Panc1 (cell line): ENCODE measurements around the gene RNF17. TPM values are rescaled to one million over a fixed set of nuclear protein-coding genes. Genes with fewer than 3 reads are reported as not detected.

Experiments
- ATAC-seq: fragments of 200-7000 bp; cut with Tn5 transposase; 2 replicates; pipeline ENCODE4 v1.9.1; 2020; ENCODE audit warnings: mild to moderate bottlenecking, moderate library complexity
- BruUV-seq: library from RNA; stranded (reverse); fragments of 400-500 nt; replicated peaks from 2 replicates; lab custom pipeline; 2021; lab: Mats Ljungman, UMichigan
- CTCF ChIA-PET: fragments of 300-600 bp; sonication (Branson Sonifier 250); formaldehyde crosslinking; loops from one replicate; lab custom pipeline; 2022; ENCODE audit warnings: antibody characterized with exemption; lab: Charles Lee
- POLR2A ChIA-PET: fragments of 300-600 bp; sonication (Branson Sonifier 250); formaldehyde crosslinking; loops from one replicate; lab custom pipeline; 2022; ENCODE audit warnings: antibody characterized with exemption; lab: Charles Lee
- DNase-seq: peaks from one replicate; pipeline ENCODE4 v3.0.0-alpha.2; 2010; ENCODE audit warnings: low read depth, low spot score
- H3K27ac ChIP-seq: 2 replicates; pipeline ENCODE4 v1.5.1; 2011; ENCODE audit warnings: mild to moderate bottlenecking, low read length, inconsistent platforms
- H3K27me3 ChIP-seq: fragments of 200-500 bp; sonication (Bioruptor generic); 2 replicates; pipeline ENCODE4 v1.6.0; 2014; ENCODE audit warnings: low read length, inconsistent platforms; ENCODE audit not compliant: control insufficient read depth, insufficient read depth
- H3K36me3 ChIP-seq: fragments of 200-500 bp; sonication (Bioruptor generic); 2 replicates; pipeline ENCODE4 v1.5.1; 2014; ENCODE audit warnings: inconsistent platforms, mild to moderate bottlenecking, low read length, moderate library complexity; ENCODE audit not compliant: control insufficient read depth, insufficient read depth
- H3K4me1 ChIP-seq: 2 replicates; pipeline ENCODE4 v1.5.1; 2011; ENCODE audit warnings: inconsistent platforms, mild to moderate bottlenecking, low read length, moderate library complexity; ENCODE audit not compliant: control insufficient read depth, insufficient read depth
- H3K4me3 ChIP-seq, 2 experiments: 2 replicates each; pipeline ENCODE4 v1.5.1; 2011 to 2012; ENCODE audit warnings: low read depth in 2 of 2, low read length in 2 of 2, mild to moderate bottlenecking in 2 of 2, inconsistent platforms in 1 of 2, moderate library complexity in 1 of 2
- H3K9me3 ChIP-seq: fragments of 200-500 bp; sonication (Bioruptor generic); 2 replicates; pipeline ENCODE4 v1.5.1; 2014; ENCODE audit warnings: low read depth, mild to moderate bottlenecking, inconsistent platforms, low read length, moderate library complexity; ENCODE audit not compliant: control insufficient read depth, insufficient read depth
- POLR2AphosphoS5 ChIP-seq: IDR thresholded peaks from 2 replicates; pipeline ENCODE4 v1.6.1; 2012; ENCODE audit warnings: mild to moderate bottlenecking, low read depth, low read length, moderate library complexity
- SIN3A ChIP-seq: IDR thresholded peaks from 2 replicates; pipeline ENCODE4 v1.6.1; 2012; ENCODE audit warnings: low read depth, mild to moderate bottlenecking, low read length, moderate library complexity, borderline replicate concordance; ENCODE audit not compliant: insufficient read depth
- TCF7L2 ChIP-seq: IDR thresholded peaks from 2 replicates; pipeline ENCODE4 v1.6.1; 2011; ENCODE audit warnings: mild to moderate bottlenecking, low read depth, low read length, inconsistent platforms
- in situ Hi-C: cut with HindIII; loops from 2 replicates; pipeline ENCODE4 v1.10.0; 2016; ENCODE audit warnings: low sequenced_read_pairs, low pct_unique_long_range_greater_than_20kb
- intact Hi-C: fragments of 100-400 bp; cut with micrococcal nuclease; formaldehyde crosslinking; loops from one replicate; pipeline ENCODE4 v1.10.0; 2022; ENCODE audit not compliant: unreplicated experiment
- total RNA-seq: library from RNA; stranded (reverse); gene quantifications from one replicate; pipeline ENCODE4 v1.2.1, GENCODE V29; 2021; ENCODE audit not compliant: unreplicated experiment
- TF ChIP-seq, protein P1 (sequence below): fragments of 450-650 bp; IDR thresholded peaks from 2 replicates; pipeline ENCODE4 v1.5.1; 2017; ENCODE audit warnings: mild to moderate bottlenecking
- TF ChIP-seq, protein P2 (sequence below), 2 experiments: IDR thresholded peaks; 2 replicates each; pipeline ENCODE4 v1.6.1; 2011 to 2012; ENCODE audit warnings: low read depth in 2 of 2, control low read depth in 1 of 2, low read length in 1 of 2, mild to moderate bottlenecking in 1 of 2, moderate library complexity in 1 of 2; ENCODE audit not compliant: insufficient read depth in 1 of 2

RNF17 gene
- total RNA-seq, 1 experiment from 2014 or later: not detected

DNA sequence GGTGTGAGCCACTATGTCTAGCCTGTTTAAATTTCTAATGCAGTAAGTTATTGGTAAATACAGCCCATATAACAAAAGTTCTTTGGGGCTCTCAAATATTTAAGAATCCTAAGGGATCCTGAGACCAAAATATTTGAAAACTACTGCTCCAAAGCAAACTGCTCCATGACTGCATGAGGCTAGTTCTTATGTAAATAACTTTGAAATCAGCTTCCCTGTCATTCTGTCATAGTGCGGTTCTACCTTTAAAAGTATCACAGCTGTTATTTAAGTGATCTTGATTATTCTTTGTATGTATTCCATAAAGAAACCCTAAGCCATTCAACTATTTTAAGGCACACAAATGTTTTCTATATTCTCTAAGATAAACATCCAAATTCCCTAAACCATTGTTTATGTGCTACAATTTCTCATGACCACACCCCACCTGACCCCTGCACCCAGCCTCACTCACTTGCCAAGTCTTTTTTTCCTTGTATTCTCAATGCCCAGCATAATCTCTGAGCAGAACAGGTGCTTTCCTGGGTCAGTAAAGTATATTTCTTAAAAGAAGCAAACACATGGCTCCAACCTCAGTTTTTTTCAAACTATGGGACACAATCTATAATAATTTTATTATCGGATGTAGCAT, 146.6 kb downstream of the RNF17 start:
- intact Hi-C loops (no loop called here), in situ Hi-C loops (no loop called here)
- no peaks in the 10 kb centered on the region for H3K27me3 ChIP-seq
- CTCF ChIA-PET: no interaction called here
- H3K9me3 ChIP-seq: no peaks in the 10 kb centered on the region
- no peak overlapping the region for H3K27ac ChIP-seq
- ATAC-seq (no peak), DNase-seq (no peak)
- H3K36me3 ChIP-seq: peaks cover 3% of the 10 kb centered on the region; the same call in 1 of the 2 replicates
- BruUV-seq: no TSS peak
- no peak for TF ChIP-seq SIN3A
- H3K4me3 ChIP-seq: no peak overlapping the region
- H3K4me1 ChIP-seq: no peaks in the 10 kb centered on the region
- POLR2A ChIA-PET: no interaction called here

DNA sequence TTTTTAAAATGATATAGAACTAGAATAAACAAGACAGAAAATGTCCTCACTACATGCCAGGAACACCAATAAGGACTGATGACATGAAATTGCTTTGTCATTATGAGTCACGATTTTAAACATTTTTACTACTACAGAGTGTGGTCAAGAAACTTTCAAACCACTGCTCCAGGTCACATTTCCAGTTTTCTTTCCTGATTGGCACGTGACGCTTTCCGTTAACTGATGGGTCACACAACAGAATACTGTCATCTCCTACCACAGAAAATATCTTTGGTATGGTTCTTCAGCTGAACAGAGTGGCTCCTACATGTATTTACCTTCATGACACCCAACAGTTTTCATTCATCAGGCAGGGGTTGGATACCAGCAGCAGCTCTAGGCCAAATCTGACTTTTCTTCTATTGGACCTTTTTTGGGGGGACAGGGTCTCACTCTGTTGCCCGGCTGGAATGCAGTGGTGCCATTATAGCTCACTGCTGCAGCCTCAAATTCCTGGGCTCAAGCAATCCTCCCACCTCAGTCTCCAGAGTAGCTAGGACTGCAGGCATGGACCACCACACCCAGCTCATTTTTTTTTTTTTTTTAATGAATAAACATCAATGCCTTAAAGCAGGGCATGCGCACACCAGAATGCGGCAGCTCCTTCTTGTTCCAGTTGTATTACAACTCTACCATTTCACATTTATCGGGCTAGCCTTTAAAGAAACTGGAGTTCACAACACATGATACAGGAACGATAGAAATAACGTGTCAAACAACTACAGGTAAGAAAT, 147.4 kb downstream of the RNF17 start:
- intact Hi-C loops (no loop called here), in situ Hi-C loops (no loop called here)
- CTCF ChIA-PET: no interaction called here
- Histone ChIP-seq H3K4me1 (no peaks in the 10 kb centered on the region), H3K36me3 (peaks cover 3% of the 10 kb centered on the region; the same call in 1 of the 2 replicates), H3K27ac (no peak overlapping the region), H3K4me3 (no peak overlapping the region), H3K27me3 (no peaks in the 10 kb centered on the region), H3K9me3 (no peaks in the 10 kb centered on the region)
- POLR2A ChIA-PET: no interaction called here
- TF ChIP-seq, protein P1, sequence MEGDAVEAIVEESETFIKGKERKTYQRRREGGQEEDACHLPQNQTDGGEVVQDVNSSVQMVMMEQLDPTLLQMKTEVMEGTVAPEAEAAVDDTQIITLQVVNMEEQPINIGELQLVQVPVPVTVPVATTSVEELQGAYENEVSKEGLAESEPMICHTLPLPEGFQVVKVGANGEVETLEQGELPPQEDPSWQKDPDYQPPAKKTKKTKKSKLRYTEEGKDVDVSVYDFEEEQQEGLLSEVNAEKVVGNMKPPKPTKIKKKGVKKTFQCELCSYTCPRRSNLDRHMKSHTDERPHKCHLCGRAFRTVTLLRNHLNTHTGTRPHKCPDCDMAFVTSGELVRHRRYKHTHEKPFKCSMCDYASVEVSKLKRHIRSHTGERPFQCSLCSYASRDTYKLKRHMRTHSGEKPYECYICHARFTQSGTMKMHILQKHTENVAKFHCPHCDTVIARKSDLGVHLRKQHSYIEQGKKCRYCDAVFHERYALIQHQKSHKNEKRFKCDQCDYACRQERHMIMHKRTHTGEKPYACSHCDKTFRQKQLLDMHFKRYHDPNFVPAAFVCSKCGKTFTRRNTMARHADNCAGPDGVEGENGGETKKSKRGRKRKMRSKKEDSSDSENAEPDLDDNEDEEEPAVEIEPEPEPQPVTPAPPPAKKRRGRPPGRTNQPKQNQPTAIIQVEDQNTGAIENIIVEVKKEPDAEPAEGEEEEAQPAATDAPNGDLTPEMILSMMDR: no peak
- TF ChIP-seq, protein P2, sequence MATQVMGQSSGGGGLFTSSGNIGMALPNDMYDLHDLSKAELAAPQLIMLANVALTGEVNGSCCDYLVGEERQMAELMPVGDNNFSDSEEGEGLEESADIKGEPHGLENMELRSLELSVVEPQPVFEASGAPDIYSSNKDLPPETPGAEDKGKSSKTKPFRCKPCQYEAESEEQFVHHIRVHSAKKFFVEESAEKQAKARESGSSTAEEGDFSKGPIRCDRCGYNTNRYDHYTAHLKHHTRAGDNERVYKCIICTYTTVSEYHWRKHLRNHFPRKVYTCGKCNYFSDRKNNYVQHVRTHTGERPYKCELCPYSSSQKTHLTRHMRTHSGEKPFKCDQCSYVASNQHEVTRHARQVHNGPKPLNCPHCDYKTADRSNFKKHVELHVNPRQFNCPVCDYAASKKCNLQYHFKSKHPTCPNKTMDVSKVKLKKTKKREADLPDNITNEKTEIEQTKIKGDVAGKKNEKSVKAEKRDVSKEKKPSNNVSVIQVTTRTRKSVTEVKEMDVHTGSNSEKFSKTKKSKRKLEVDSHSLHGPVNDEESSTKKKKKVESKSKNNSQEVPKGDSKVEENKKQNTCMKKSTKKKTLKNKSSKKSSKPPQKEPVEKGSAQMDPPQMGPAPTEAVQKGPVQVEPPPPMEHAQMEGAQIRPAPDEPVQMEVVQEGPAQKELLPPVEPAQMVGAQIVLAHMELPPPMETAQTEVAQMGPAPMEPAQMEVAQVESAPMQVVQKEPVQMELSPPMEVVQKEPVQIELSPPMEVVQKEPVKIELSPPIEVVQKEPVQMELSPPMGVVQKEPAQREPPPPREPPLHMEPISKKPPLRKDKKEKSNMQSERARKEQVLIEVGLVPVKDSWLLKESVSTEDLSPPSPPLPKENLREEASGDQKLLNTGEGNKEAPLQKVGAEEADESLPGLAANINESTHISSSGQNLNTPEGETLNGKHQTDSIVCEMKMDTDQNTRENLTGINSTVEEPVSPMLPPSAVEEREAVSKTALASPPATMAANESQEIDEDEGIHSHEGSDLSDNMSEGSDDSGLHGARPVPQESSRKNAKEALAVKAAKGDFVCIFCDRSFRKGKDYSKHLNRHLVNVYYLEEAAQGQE (IDR thresholded peaks at IDR 0.05; ENCODE audit: insufficient read depth in 1 of 2, low read depth in 2 of 2, low read length in 1 of 2): no peak
- no peak for TF ChIP-seq TCF7L2
- TF ChIP-seq POLR2AphosphoS5: no peak
- TF ChIP-seq SIN3A: no peak
- ATAC-seq: no peak
- no peak for DNase-seq
- no TSS peak for BruUV-seq

DNA sequence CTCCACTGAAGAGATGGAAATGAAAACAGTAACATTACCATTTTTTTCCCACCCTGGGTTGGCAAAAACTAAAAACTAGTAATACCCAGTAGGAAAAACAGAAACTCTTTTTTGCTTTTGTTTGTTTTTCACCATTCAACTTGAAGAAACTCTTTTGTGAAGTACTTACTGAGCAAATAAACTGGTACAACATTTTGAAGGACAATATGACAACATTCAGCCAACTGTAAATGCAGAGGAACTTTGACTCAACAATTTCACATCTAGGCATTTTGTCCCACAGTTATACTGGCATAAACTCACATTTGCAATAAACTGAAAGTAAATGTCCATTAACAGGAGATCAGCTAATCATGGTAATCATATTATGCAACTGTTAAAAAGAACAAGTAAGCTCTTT, 152.5 kb downstream of the RNF17 start:
- in situ Hi-C loops (no loop called here), intact Hi-C loops (no loop called here)
- no peak overlapping the region for H3K4me3 ChIP-seq
- no peak overlapping the region for H3K27ac ChIP-seq
- ATAC-seq: no peak
- no peak for DNase-seq
- POLR2A ChIA-PET: no interaction called here
- no peaks in the 10 kb centered on the region for H3K27me3 ChIP-seq
- no peaks in the 10 kb centered on the region for H3K9me3 ChIP-seq
- BruUV-seq: no TSS peak
- TF ChIP-seq TCF7L2 (no peak), POLR2AphosphoS5 (no peak), SIN3A (no peak)
- TF ChIP-seq, protein P1: no peak
- TF ChIP-seq, protein P2 (IDR thresholded peaks at IDR 0.05; ENCODE audit: insufficient read depth in 1 of 2, low read depth in 2 of 2, low read length in 1 of 2): no peak
- H3K4me1 ChIP-seq: peaks cover 7% of the 10 kb centered on the region; the same call in 1 of the 2 replicates
- H3K36me3 ChIP-seq: no peaks in the 10 kb centered on the region
- CTCF ChIA-PET: no interaction called here
